ENCODE data around the gene PDE2A.

GRCh38 chr11:72592698-72593495 is 81.3 kb downstream of the PDE2A start:
- TF ChIP-seq CTCF (IDR thresholded peaks at IDR 0.05; ENCODE audit: borderline replicate concordance, extremely low read depth, low read length, poor library complexity, severe bottlenecking), result no peak
- no peak for TF ChIP-seq EZH2 (IDR thresholded peaks at IDR 0.05; ENCODE audit: borderline replicate concordance, low read depth, low read length, severe bottlenecking)
